ENCODE data around the gene TIMM29. TPM values are rescaled to one million over a fixed set of nuclear protein-coding genes. Genes with fewer than 3 reads are reported as not detected.

Gene TIMM29
- total and polyA plus RNA-seq, 2 of the 13 experiments (the other 11 are each of a cell fraction or from before 2014, with no cell fraction given): 7.1 to 33.8 TPM

DNA sequence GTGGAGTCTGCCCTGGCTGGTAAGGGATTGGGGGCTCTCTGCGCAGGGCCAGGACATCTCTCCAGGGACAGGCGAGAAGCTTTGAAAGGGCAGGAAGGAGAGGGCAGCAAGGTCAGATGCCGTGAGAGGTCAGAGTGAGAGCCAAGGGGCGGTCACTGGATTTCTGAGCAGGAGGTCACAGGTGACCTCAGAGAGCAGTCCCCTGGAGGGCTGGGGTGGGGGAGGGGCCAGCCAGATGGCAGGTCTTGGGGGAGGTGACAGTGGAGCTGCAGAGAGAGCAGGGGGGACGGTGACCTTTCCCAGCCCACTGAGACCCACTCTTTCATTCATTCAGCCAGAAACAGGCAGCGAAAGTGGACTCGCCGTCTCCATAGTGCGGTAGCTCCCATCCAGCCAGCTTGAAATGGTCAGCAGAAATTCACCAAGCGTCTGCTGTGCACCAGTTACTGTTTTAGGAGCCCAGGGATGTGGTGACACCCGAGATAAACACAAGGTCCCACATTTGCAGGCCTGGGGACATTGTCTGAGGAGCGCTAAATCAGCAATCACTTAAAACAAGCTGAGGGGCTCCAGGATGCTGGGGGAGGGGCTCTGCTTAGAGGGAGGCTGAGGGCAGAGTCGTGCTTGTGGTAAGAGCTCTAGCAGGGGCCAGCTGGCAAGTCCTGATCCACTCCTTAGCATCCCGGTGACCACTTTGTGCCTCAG, 47.1 kb upstream of the TIMM29 start:
- H3K9me3 ChIP-seq (ENCODE audit: low read length): no peaks in the 10 kb centered on the region
- H3K79me2 ChIP-seq (ENCODE audit: insufficient read depth, low read length): peaks cover 66% of the 10 kb centered on the region
- H3K4me1 ChIP-seq (ENCODE audit: insufficient read depth, low read length): peaks cover 56% of the 10 kb centered on the region
- DNase-seq (ENCODE audit: low spot score): no peak
- H3K4me2 ChIP-seq (ENCODE audit: low read depth, low read length): peak overlapping the region; percentile 39; the same call in 1 of the 2 replicates
- 84% methylated on average over 14 of the region's 14 CpGs for WGBS (ENCODE audit: low lambda C conversion rate)
- peak overlapping the region; percentile 13; the same call in 1 of the 2 replicates for H3K9ac ChIP-seq (ENCODE audit: insufficient read depth, low read depth, low read length)
- CTCF ChIA-PET (ENCODE audit: low intra/inter-chr PET ratio, low total read pairs): no interaction called here
- in situ Hi-C loops (cut with HindIII; ENCODE audit: extremely low pct_ligation_motif_present, low pct_unique_long_range_greater_than_20kb): no loop called here
- H3K27me3 ChIP-seq (ENCODE audit: control insufficient read depth in 1 of 2, insufficient read depth in 2 of 2, low read length in 2 of 2): no peaks in the 10 kb centered on the region
- intact Hi-C loops (cut with micrococcal nuclease; ENCODE audit: unreplicated experiment): no loop called here
- H3K36me3 ChIP-seq (replicated peaks in 1 of 2; ENCODE audit: control insufficient read depth in 1 of 2, insufficient read depth in 2 of 2, low read length in 2 of 2): peaks cover 4 to 8% of the 10 kb centered on the region in 2 experiments; a peak in 3 of 5 replicates
- H2AFZ ChIP-seq (ENCODE audit: low read length): no peak overlapping the region
- FAIRE-seq: no peak
- ATAC-seq: no peak
- POLR2A ChIA-PET: interaction anchor here (1.2 kb wide), 1 partner anchor 8 kb away, joined by 5 read pairs; no protein-coding TSS in a partner anchor
- H3K4me3 ChIP-seq (replicated peaks in 1 of 3; ENCODE audit: insufficient read depth in 1 of 3, low read depth in 2 of 3, low read length in 3 of 3): no peak overlapping the region
- 0 out of 2 replicates have a peak, but pooled peaks cover 2% of the 10 kb centered on the region for H4K20me1 ChIP-seq (ENCODE audit: insufficient read depth, low read length)
- peak overlapping the region; percentile 47 for H3K27ac ChIP-seq (ENCODE audit: extremely low read length, insufficient read depth, low read length)
- BruUV-seq (replicated peaks): no TSS peak
- TF ChIP-seq NR2F2 (IDR thresholded peaks at IDR 0.05; ENCODE audit: borderline replicate concordance, low read depth) (peak; percentile 84), ZNF451 (CRISPR knock-in tag; IDR thresholded peaks at IDR 0.05) (no peak), ZNF326 (CRISPR knock-in tag; IDR thresholded peaks at IDR 0.05; ENCODE audit: borderline replicate concordance) (no peak), ATF1 (CRISPR knock-in tag; IDR thresholded peaks at IDR 0.05) (no peak), ZSCAN30 (CRISPR knock-in tag; IDR thresholded peaks at IDR 0.05) (no peak), ZNF614 (CRISPR knock-in tag; IDR thresholded peaks at IDR 0.05; ENCODE audit: borderline replicate concordance) (no peak), ZNF10 (CRISPR knock-in tag; IDR thresholded peaks at IDR 0.05; ENCODE audit: borderline replicate concordance, low read depth) (no peak), SIN3B (IDR thresholded peaks at IDR 0.05; ENCODE audit: low read length) (no peak), ZFAT (CRISPR knock-in tag; conservative IDR thresholded peaks at IDR 0.05) (no peak), TAF15 (IDR thresholded peaks at IDR 0.05; ENCODE audit: low read depth, low read length, poor library complexity, severe bottlenecking) (no peak), ZFP36 (IDR thresholded peaks at IDR 0.05; ENCODE audit: borderline replicate concordance, low read depth, low read length, partially characterized antibody) (no peak), POGZ (CRISPR knock-in tag; IDR thresholded peaks at IDR 0.05) (no peak), GLI4 (CRISPR knock-in tag; IDR thresholded peaks at IDR 0.05; ENCODE audit: borderline replicate concordance) (no peak), NR2F1 (CRISPR knock-in tag; IDR thresholded peaks at IDR 0.05) (peak in 1 of 2 experiments; percentile 69; a peak in 1 of 4 replicates), TGIF2 (CRISPR knock-in tag; IDR thresholded peaks at IDR 0.05) (no peak), ZNF274 (CRISPR knock-in tag; IDR thresholded peaks at IDR 0.05) (no peak), ZC3H4 (CRISPR knock-in tag; IDR thresholded peaks at IDR 0.05; ENCODE audit: borderline replicate concordance) (no peak), NBN (conservative IDR thresholded peaks at IDR 0.05) (no peak), ZNF775 (CRISPR knock-in tag; IDR thresholded peaks at IDR 0.05; ENCODE audit: borderline replicate concordance) (no peak), ZNF781 (CRISPR knock-in tag; IDR thresholded peaks at IDR 0.05; ENCODE audit: borderline replicate concordance, not compliant biosample characterization) (no peak)
- TF ChIP-seq, protein P1, sequence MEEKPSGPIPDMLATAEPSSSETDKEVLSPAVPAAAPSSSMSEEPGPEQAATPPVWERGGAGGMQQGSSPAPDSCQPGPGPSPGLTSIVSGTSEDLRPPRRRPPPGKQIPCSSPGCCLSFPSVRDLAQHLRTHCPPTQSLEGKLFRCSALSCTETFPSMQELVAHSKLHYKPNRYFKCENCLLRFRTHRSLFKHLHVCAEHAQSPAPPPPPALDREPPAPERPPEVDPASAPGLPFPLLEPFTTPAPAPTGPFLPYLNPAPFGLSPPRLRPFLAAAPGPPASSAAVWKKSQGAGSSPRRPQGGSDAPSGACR (CRISPR knock-in tag; IDR thresholded peaks at IDR 0.05): no peak
- TF ChIP-seq, protein P2, sequence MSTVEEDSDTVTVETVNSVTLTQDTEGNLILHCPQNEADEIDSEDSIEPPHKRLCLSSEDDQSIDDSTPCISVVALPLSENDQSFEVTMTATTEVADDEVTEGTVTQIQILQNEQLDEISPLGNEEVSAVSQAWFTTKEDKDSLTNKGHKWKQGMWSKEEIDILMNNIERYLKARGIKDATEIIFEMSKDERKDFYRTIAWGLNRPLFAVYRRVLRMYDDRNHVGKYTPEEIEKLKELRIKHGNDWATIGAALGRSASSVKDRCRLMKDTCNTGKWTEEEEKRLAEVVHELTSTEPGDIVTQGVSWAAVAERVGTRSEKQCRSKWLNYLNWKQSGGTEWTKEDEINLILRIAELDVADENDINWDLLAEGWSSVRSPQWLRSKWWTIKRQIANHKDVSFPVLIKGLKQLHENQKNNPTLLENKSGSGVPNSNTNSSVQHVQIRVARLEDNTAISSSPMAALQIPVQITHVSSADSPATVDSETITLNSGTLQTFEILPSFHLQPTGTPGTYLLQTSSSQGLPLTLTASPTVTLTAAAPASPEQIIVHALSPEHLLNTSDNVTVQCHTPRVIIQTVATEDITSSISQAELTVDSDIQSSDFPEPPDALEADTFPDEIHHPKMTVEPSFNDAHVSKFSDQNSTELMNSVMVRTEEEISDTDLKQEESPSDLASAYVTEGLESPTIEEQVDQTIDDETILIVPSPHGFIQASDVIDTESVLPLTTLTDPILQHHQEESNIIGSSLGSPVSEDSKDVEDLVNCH (CRISPR knock-in tag; IDR thresholded peaks at IDR 0.05): no peak
- TF ChIP-seq, protein P3, sequence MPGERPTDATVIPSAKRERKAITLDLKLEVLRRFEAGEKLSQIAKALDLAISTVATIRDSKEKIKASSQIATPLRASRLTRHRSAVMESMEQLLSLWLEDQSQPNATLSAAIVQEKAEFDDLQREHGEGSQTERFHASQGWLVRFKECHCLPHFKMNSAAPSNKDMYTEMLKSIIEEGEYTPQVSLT (CRISPR knock-in tag; IDR thresholded peaks at IDR 0.05; ENCODE audit: borderline replicate concordance, low read depth): no peak

Data from HepG2 (cell line).